ENCODE measurements around the gene KCNG2.

- TF ChIP-seq BCLAF1 (IDR thresholded peaks at IDR 0.05): no peak
- TF ChIP-seq POLR2AphosphoS2 (IDR thresholded peaks at IDR 0.05; ENCODE audit: low read depth, low read length): no peak
- TF ChIP-seq POLR2A (IDR thresholded peaks at IDR 0.05; ENCODE audit: insufficient read depth in 1 of 2, low read depth in 2 of 2, low read length in 2 of 2): no peak
- no peak for TF ChIP-seq KAT2B (IDR thresholded peaks at IDR 0.05; ENCODE audit: borderline replicate concordance, low read depth, low read length)
- TF ChIP-seq HDAC6 (IDR thresholded peaks at IDR 0.05; ENCODE audit: low read depth, low read length): no peak
- no peak for TF ChIP-seq ZBTB26 (CRISPR knock-in tag; IDR thresholded peaks at IDR 0.05; ENCODE audit: borderline replicate concordance)
- TF ChIP-seq ZNF224 (CRISPR knock-in tag; IDR thresholded peaks at IDR 0.05): no peak
- TF ChIP-seq CTCF (CRISPR knock-in tag; IDR thresholded peaks at IDR 0.05): no peak
- TF ChIP-seq PBX2 (CRISPR knock-in tag; IDR thresholded peaks at IDR 0.05): no peak
- TF ChIP-seq REST (IDR thresholded peaks at IDR 0.05; ENCODE audit: borderline replicate concordance in 1 of 2, low read depth in 1 of 2, low read length in 2 of 2): no peak
- no peak for TF ChIP-seq MXD3 (CRISPR knock-in tag; IDR thresholded peaks at IDR 0.05)
- TF ChIP-seq ZNF414 (CRISPR knock-in tag; IDR thresholded peaks at IDR 0.05): no peak
Observed at GRCh38 chr18:79937103-79937860, 139.5 kb downstream of the KCNG2 start.

All from HepG2 (cell line).